Natural killer cell treated with Interleukin-12 subunit alpha and Interleukin-12 subunit beta and Interleukin-15 and Interleukin-18, amount 100 ng/mL, for 72 hours (primary cell): ENCODE data around the gene HDHD5. TPM values are rescaled to one million over a fixed set of nuclear protein-coding genes. Genes with fewer than 3 reads are reported as not detected.

Experiments used
- ATAC-seq, 2 donors: fragments of 150-1000 bp; cut with Tn5 transposase in 1 of 2; sonication (Bioruptor Pico), chemical (Tn5 transposase) in 1 of 2; 2 replicates each; pipeline ENCODE4 v1.10.0; 2021
- DNase-seq: peaks from one replicate; pipeline ENCODE4 v3.0.0; 2022; ENCODE audit warnings: low spot score
- H3K27ac Mint-ChIP-seq, 2 donors: 1 replicate in 1 of 2; 2 replicates in 1 of 2; pipeline ENCODE4 v1.8.0; 2022; ENCODE audit warnings: mixed read lengths in 2 of 2, mild to moderate bottlenecking in 1 of 2, moderate library complexity in 1 of 2
- H3K27me3 Mint-ChIP-seq, 2 donors: 1 replicate in 1 of 2; 2 replicates in 1 of 2; pipeline ENCODE4 v1.8.0; 2022; ENCODE audit warnings: mixed read lengths in 2 of 2
- H3K36me3 Mint-ChIP-seq: one replicate; pipeline ENCODE4 v1.8.0; 2022; ENCODE audit warnings: mixed read lengths
- H3K4me1 Mint-ChIP-seq, 2 donors: 1 replicate in 1 of 2; 2 replicates in 1 of 2; pipeline ENCODE4 v1.8.0; 2022; ENCODE audit warnings: low read depth in 2 of 2, mixed read lengths in 2 of 2, mild to moderate bottlenecking in 1 of 2
- H3K4me3 Mint-ChIP-seq: one replicate; pipeline ENCODE4 v1.8.0; 2022; ENCODE audit warnings: mixed read lengths
- H3K9me3 Mint-ChIP-seq: 2 replicates; pipeline ENCODE4 v1.8.0; 2022; ENCODE audit warnings: mixed read lengths
- total RNA-seq, 2 donors: library from RNA; stranded (reverse); gene quantifications; one replicate each; pipeline ENCODE4 v1.2.3, GENCODE V29; 2022

The HDHD5 gene
- total RNA-seq, 2 donors from 2014 or later: 29.6 to 32.7 TPM

DNA sequence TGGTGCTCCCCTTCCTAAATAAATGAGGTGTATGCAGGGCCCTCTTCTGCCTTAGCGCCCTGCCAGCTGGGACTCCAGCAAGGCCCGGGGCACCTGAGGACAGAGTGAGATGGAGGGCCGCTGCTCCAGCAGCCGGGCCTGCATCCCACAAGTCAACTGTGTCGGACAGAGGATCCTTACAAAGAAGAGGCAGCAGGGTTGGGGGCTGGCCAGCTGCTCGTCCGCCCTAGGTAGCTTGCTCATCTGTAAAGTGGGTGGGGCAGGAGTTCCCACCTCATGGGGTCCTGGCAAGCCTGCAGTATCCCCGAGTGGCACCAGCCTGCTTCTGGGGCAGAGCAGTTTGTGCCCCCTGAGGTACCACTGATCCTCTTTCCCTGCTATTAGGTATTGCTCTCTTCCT, 45.5 kb downstream of the HDHD5 start:
- H3K4me1 Mint-ChIP-seq: peaks cover 33 to 39% of the 10 kb centered on the region in 2 donors
- no peak overlapping the region for H3K27ac Mint-ChIP-seq
- H3K36me3 Mint-ChIP-seq: no peaks in the 10 kb centered on the region
- H3K9me3 Mint-ChIP-seq: no peaks in the 10 kb centered on the region
- DNase-seq (peak; percentile 25), ATAC-seq (no peak)
- peaks cover 0 to 1% of the 10 kb centered on the region in 2 donors for H3K27me3 Mint-ChIP-seq
- no peak overlapping the region for H3K4me3 Mint-ChIP-seq

DNA sequence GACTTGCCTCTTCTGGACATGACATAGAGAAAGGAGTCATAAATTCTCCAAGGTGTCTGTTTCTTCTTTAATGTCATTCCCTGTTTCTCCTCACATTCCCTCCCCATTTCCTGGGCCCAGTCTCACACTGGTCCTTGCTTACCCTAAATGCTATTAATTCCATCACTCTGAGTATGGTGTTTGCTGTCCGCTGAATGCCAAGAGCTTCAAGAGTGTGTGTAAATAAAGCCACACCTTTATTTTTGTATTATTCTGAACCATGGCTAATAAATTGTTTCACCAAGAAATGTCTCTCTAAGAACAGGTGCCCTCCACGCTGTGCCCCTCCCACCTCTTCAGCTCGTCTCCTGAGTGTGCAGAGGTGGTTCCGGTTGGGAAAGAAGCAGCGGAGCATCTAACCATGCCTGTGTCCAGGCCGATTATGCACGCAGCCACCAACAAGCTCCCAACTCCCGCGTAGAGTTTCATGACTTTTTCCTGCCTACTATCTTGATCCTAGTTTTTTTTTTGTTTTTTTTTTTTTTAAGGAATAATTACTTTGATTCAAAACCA, 46.5 kb downstream of the HDHD5 start:
- Mint-ChIP-seq H3K4me3 (no peak overlapping the region), H3K27me3 (no peaks in the 10 kb centered on the region), H3K36me3 (no peaks in the 10 kb centered on the region), H3K9me3 (no peaks in the 10 kb centered on the region), H3K4me1 (peaks cover 26 to 29% of the 10 kb centered on the region in 2 donors), H3K27ac (no peak overlapping the region)
- ATAC-seq: no peak
- no peak for DNase-seq

DNA sequence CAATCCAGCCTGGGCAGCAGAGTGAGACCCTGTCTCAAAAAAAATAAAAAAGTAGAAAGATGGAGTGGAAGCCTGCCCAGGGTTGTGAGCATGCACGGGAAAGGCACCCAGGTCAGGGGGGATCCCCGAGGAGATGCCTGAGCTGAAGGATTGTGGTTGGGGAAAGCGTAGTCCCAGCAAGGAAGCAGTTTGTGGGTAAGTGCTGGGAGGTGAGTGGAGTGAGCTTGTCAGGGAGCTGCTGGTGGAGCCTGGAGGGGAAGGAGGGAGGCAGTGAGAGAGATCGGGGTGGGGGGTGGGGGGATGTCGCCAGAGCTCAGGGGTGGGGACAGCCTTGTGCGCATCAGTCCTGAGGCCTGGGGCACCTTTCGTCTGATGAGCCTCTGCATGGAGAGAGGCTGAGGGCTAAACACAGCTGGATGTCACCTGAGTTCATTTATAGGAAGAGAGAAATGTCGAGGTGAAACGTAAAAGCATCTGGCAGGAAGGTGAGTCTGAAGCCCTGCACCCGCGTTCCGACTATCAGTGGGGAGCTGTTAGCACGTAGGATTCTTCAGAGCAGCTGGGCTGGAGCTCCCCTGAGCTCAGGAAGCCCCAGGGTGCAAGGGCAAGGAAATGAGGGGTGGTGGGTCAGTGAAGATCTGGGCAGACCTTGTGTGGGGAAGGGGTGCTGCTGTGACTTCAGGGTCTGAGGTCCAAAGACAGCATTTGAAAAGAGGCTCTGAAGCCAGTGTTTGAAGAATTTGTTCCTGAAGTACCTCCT, 48.1 kb downstream of the HDHD5 start:
- H3K4me3 Mint-ChIP-seq: no peak overlapping the region

DNA sequence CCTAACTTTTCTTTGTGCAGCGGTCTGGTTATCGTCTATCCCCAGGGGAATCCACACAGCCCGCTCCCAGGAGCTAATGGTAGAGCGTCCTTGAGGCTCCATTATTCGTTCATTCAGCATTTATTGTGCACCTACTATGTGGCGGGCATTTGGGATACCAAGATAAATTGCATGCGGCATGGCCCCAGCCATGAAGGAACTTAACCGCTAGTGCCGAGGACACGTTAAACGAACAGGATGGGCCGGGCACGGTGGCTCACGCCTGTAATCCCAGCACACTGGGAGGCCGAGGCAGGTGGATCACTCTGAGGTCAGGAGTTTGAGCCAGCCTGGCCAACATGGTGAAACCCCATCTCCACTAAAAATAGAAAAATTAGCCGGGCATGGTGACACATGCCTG, 49.1 kb downstream of the HDHD5 start:
- Mint-ChIP-seq H3K4me1 (peaks cover 14 to 16% of the 10 kb centered on the region in 2 donors), H3K36me3 (no peaks in the 10 kb centered on the region)
- peak; percentile 18 for DNase-seq

More for the DNA sequence above, 48.1 kb downstream of the HDHD5 start:
- Mint-ChIP-seq H3K4me1 (peaks cover 22 to 24% of the 10 kb centered on the region in 2 donors), H3K27ac (no peak overlapping the region), H3K9me3 (no peaks in the 10 kb centered on the region), H3K27me3 (no peaks in the 10 kb centered on the region), H3K36me3 (no peaks in the 10 kb centered on the region)
- ATAC-seq: no peak
- DNase-seq: peak; percentile 3

DNA sequence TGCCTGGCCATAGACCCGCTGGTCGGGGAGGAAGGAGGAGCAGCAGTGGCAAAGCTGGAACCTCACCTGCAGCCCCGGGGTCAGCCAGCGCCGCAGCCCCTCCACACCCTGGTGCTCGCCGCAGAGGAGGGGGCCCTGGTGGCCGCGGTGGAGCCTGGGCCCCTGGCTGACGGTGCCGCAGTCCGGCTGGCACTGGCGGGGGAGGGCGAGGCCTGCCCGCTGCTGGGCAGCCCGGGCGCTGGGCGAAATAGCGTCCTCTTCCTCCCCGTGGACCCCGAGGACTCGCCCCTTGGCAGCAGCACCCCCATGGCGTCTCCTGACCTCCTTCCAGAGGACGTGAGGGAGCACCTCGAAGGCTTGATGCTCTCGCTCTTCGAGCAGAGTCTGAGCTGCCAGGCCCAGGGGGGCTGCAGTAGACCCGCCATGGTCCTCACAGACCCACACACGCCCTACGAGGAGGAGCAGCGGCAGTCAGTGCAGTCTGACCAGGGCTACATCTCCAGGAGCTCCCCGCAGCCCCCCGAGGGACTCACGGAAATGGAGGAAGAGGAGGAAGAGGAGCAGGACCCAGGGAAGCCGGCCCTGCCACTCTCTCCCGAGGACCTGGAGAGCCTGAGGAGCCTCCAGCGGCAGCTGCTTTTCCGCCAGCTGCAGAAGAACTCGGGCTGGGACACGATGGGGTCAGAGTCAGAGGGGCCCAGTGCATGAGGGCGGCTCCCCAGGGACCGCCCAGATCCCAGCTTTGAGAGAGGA, 49.8 kb downstream of the HDHD5 start:
- Mint-ChIP-seq H3K9me3 (no peaks in the 10 kb centered on the region), H3K36me3 (no peaks in the 10 kb centered on the region), H3K4me1 (peaks cover 11 to 16% of the 10 kb centered on the region in 2 donors), H3K27ac (no peak overlapping the region), H3K27me3 (no peaks in the 10 kb centered on the region), H3K4me3 (no peak overlapping the region)
- DNase-seq: peak; percentile 39
- ATAC-seq: no peak

More for the DNA sequence above, 49.1 kb downstream of the HDHD5 start:
- Mint-ChIP-seq H3K27ac (no peak overlapping the region), H3K9me3 (no peaks in the 10 kb centered on the region), H3K27me3 (no peaks in the 10 kb centered on the region), H3K4me3 (no peak overlapping the region)
- ATAC-seq: no peak

DNA sequence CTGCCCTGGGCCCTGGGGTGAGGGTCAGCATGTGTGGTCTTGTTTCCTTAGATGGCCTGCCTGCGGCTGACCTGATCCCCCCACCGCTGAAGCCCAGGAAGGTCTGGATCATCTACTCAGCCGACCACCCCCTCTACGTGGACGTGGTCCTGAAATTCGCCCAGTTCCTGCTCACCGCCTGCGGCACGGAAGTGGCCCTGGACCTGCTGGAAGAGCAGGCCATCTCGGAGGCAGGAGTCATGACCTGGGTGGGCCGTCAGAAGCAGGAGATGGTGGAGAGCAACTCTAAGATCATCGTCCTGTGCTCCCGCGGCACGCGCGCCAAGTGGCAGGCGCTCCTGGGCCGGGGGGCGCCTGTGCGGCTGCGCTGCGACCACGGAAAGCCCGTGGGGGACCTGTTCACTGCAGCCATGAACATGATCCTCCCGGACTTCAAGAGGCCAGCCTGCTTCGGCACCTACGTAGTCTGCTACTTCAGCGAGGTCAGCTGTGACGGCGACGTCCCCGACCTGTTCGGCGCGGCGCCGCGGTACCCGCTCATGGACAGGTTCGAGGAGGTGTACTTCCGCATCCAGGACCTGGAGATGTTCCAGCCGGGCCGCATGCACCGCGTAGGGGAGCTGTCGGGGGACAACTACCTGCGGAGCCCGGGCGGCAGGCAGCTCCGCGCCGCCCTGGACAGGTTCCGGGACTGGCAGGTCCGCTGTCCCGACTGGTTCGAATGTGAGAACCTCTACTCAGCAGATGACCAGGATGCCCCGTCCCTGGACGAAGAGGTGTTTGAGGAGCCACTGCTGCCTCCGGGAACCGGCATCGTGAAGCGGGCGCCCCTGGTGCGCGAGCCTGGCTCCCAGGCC, 50.6 kb downstream of the HDHD5 start:
- ATAC-seq (no peak), DNase-seq (peak; percentile 57)
- Mint-ChIP-seq H3K27me3 (no peaks in the 10 kb centered on the region), H3K36me3 (no peaks in the 10 kb centered on the region), H3K4me3 (no peak overlapping the region), H3K27ac (no peak overlapping the region), H3K4me1 (peaks cover 11 to 12% of the 10 kb centered on the region in 2 donors), H3K9me3 (no peaks in the 10 kb centered on the region)

DNA sequence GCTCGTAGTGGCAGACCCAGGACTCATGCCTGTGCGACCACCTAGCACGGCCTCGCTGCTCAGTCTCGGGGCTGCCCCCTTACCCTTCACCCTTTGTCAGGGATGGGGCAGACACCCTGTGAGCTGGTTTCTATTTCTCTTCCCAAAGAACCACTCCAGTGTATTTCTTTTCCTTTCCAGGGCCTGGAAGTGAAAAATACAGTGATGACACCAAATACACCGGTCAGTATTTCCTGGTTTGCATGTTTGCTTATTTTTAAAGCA, 51.6 kb downstream of the HDHD5 start:
- H3K4me3 Mint-ChIP-seq: peak overlapping the region; percentile 56
- H3K9me3 Mint-ChIP-seq: no peaks in the 10 kb centered on the region
- H3K27ac Mint-ChIP-seq: peak overlapping the region; percentile 60 to 87
- no peaks in the 10 kb centered on the region for H3K27me3 Mint-ChIP-seq
- DNase-seq (no peak), ATAC-seq (peak in 1 of 2 donors; percentile 16)
- peaks cover 11 to 12% of the 10 kb centered on the region in 2 donors for H3K4me1 Mint-ChIP-seq
- H3K36me3 Mint-ChIP-seq: peaks cover 5% of the 10 kb centered on the region

DNA sequence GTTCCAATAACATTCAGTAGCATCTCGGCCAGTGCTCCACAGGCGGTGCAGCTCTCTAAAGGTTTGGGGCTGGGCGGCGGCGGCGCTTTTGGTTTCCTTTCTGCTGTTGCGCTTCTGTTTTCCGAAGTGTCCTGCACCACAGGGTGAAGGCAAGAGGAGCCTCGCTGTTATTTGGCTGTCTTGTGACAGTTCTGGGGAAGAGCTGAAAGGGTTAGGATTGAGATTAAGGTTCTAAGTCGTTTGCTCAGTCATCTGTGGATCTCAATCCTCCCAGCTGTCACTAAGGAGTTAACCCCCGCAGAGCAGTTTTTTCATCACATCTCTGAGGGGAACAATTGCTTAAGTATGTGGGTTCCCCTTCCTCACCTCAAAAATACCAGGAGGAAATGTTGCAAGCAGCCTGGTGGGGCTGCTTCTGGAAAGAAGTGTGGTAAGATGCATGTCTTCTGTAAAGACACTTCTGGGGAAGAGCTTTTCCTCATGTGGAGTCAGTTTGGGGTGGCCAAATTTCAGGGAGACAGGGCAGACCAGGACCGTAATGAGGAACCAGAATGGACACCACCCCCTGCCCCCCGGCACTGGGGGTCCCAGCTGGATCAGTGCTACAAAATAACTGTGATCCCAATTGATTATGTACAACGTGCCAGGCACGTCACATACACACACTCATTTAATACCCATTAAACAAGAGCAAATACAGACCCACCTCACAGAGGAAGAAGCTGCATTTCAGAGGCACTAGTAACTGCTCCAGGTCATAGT, 52.1 kb downstream of the HDHD5 start:
- DNase-seq (peak; percentile 67), ATAC-seq (peak; percentile 59 to 81)
- no peaks in the 10 kb centered on the region for H3K9me3 Mint-ChIP-seq
- peaks cover 11 to 16% of the 10 kb centered on the region in 2 donors for H3K4me1 Mint-ChIP-seq
- H3K4me3 Mint-ChIP-seq: peak overlapping the region; percentile 56
- peaks cover 10% of the 10 kb centered on the region for H3K36me3 Mint-ChIP-seq
- peak overlapping the region; percentile 60 to 87 for H3K27ac Mint-ChIP-seq
- no peaks in the 10 kb centered on the region for H3K27me3 Mint-ChIP-seq

DNA sequence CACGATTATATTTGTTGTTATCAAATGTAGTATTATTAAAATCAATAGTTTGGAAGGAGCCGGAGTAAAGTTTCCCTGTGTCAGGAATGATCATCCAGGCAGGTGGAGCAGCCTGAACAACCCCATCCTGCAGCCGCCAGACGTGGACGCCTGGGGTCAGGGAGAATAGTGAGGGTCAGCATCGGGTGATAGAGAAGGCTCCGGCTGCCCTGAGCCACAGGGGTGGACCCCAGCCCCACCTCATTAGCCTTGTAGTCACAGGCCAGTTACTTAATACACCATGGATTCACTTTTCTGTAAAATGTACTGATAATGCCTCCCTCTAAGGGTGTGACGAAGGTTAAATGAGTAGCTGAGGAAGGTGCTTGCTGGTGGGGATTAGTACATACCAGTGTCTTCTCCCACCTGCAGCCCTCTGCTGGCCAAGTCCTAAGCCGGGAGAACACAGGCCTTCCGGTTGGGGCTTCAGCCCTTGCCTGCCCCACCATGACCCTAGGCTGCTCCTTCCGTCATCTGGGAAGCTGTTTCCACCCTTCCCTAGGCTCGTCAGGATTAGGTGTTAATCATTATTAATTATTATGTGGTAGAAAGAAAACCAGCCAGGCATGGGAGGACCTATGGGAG, 52.8 kb downstream of the HDHD5 start:
- peak overlapping the region; percentile 56 for H3K4me3 Mint-ChIP-seq
- H3K27ac Mint-ChIP-seq: peak overlapping the region; percentile 60 to 87
- H3K36me3 Mint-ChIP-seq: peaks cover 14% of the 10 kb centered on the region
- no peaks in the 10 kb centered on the region for H3K9me3 Mint-ChIP-seq
- H3K27me3 Mint-ChIP-seq: peaks cover 0 to 3% of the 10 kb centered on the region in 2 donors
- peak; percentile 43 to 48 for ATAC-seq
- H3K4me1 Mint-ChIP-seq: peaks cover 15 to 19% of the 10 kb centered on the region in 2 donors
- DNase-seq: no peak

DNA sequence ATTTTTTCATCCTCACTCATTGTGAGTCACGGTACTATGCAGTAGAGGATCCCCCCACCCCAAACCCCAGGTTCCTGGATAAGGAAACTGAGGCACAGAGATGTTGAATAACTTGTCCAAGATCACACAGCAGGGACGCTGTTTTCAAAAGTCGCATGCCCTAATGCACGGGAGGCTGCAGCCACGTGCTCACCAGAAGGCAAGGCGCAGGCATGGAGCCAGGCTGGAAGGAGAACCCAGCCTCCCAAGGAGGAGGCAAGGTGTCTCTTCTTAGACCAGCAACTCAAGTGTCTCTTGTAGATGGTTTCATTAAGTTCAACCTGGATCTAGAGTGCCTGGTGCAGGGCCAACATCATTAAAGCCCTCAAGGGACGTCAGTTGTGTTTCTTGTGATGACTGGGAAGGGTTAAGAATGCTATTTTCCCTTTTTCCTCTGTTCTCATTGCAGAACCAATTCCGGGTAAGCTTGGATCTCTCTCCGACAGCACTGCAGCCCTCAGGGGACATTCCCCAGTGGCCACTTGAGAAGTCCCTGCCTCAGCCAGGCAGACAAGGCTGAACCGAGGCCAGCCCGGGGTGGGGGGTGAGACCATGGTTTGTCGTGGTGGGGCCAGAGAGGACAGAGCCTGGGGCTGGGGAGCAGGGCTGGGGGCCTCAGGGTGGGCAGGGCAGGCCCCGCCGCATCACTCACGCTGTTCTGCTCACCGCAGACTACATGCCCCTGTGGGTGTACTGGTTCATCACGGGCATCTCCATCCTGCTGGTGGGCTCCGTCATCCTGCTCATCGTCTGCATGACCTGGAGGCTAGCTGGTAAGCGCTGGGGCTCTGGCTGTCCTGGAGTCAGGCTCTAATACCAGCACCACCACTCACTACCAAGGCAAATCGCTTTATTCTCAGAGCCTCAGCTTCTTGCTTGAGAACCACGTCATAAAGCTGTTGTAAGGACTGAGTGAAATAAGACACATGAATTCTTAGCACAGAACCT, 53.6 kb downstream of the HDHD5 start:
- Mint-ChIP-seq H3K27ac (peak overlapping the region in 1 of 2 donors; percentile 87), H3K4me1 (peaks cover 23 to 25% of the 10 kb centered on the region in 2 donors), H3K36me3 (peaks cover 21% of the 10 kb centered on the region), H3K27me3 (peaks cover 0 to 5% of the 10 kb centered on the region in 2 donors), H3K4me3 (peak overlapping the region; percentile 22), H3K9me3 (no peaks in the 10 kb centered on the region)
- no peak for ATAC-seq
- peak; percentile 32 for DNase-seq

DNA sequence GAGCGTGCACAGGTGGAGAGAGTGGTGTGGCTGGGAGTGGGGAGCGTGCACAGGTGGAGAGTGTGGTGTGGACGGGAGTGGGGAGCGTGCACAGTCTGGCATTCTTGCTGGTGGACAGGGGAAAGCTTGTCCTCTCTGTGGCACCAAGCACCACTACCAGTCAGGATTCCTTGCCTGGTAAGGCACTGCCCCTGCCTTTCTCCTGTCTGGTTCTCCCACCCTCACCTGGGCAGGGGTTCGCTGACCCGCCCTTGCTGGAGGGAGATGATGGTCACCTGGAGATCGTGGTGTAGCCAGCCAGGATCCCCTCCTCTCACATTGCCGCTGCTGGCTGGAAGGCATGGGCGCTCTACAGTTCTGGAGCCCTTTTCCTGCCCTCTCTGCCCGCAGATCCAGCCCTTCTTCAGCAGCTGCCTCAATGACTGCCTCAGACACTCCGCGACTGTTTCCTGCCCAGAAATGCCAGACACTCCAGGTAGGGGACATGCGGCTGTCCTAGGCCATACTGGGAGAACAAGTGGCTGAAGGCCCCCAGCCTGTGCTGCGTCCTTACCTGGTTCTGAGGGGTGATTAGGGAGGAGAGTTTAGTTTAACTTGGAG, 54.6 kb downstream of the HDHD5 start:
- H3K27me3 Mint-ChIP-seq: peaks cover 0 to 5% of the 10 kb centered on the region in 2 donors
- peaks cover 21% of the 10 kb centered on the region for H3K36me3 Mint-ChIP-seq
- H3K27ac Mint-ChIP-seq: no peak overlapping the region
- H3K4me1 Mint-ChIP-seq: peaks cover 23 to 25% of the 10 kb centered on the region in 2 donors
- H3K9me3 Mint-ChIP-seq: no peaks in the 10 kb centered on the region
- DNase-seq (no peak), ATAC-seq (no peak)
- H3K4me3 Mint-ChIP-seq: no peak overlapping the region
